ENCODE results near the gene ZFP57.
"Not testable (repeated sequence)": the region's sequence is repeated elsewhere in the genome, so short reads cannot be mapped to it uniquely, and the experiment has no call there.

The ZFP57 gene

GRCh38 chr6:29696147-29697125, 15.5 kb upstream of the ZFP57 start:
- no peak for DNase-seq

DNA sequence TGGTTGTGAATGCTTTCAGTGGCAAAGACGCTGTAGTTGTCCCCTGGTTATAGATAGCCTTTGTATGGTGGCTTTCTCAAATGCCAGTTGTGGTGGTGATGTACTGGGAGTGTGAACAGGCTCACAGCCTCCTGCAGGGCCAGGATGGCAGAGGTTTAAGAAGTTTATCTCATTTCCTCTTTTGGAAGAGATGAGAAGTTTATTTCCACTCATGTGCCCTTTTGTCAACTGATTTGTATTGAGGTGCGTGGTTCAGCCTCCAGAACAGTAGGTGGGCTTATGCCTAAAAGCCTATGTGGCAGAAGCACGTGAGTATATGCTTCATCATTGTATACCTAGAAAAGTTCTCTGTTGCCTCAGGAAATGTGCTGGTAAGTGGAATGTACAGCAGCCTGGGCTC, 13.7 kb upstream of the ZFP57 start:
- DNase-seq, result no peak

DNA sequence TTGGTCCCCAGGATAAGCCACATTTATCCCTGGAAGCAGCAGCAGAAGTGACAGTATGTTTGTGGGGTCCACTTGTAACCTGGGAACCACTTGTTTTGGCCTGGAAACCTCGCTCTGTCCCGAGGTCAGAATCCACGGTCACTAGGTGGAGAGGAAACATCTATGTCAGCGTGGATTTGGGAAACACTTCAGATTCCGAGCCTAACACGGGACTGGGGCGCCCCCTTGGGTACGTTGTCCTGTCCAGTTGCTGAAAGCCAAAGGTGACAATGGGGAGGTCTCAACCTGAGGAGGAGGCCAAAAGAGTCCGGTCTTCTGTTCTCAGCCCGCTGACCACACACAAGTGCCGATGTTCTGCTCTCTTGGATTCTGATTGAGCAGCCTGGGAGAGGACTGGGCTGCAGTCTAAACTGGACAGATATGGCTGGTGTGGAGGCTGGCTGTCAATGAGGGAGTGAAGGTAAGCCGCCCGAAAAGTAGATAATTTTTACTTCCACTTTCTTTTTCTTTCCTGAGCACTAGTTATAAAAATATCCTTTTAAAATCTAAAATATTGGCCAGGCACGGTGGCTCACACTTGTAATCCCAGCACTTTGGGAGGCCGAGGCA, 4.9 kb upstream of the ZFP57 start:
- DNase-seq, result no peak

DNA sequence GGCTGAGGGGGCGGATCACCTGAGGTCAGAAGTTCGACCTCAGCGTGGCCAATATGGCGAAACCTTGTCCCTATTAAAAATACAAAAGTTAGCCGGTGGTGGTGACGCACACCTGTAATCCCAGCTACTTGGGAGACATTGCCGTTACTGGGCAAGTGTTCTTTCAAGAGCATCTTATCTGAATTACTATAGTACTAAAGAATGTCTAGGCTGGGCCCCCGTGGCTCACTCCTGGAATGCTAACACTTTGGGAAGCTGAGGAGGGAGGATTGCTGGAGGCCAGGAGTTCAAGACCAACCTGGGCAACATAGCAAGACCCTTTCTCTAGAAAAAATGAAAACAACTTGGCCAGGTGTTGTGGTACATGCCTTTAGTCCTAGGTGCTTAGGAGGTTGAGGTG, 859 bp upstream of the ZFP57 start:
- no peak for DNase-seq

DNA sequence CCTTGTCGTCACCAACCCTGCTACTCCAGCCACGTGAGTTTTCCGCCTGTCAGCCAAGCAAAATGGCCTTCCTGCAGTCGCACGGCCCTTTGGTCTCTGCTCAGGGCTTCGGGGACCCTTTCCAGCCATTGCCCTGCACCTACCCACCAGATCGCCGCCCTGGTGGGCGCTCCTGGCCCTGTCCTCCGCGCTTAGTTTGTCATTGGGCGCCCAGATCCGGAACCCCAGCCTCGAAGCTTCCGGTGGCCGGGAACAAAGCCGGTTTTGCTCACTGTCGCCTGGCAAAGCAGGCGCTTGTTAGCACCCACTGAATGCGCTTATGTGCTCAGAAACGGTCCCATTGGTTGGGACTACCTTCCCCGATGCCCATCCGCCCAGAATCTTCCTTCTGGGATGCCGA, 536 bp downstream of the ZFP57 start:
- DNase-seq, result no peak

DNA sequence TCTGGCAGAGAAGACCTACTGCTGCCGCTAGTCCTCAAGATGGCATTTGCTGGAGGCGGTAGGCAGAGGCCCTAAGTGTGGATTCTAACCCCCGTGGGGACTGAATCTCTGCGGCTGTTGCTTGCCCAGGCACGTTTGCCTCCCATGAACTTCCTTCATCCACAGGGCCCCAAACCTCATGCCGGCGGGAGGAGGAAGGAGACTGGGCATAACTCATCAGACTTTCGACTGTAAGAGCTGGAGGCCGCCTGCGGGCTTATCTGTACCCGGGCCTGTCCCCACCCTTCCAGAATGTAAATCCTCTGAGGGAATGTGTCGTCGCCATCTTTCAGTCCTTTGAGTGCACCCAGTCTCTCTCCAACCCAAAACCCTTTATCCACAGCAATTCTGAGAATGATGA, 990 bp downstream of the ZFP57 start:
- DNase-seq, result no peak

DNA sequence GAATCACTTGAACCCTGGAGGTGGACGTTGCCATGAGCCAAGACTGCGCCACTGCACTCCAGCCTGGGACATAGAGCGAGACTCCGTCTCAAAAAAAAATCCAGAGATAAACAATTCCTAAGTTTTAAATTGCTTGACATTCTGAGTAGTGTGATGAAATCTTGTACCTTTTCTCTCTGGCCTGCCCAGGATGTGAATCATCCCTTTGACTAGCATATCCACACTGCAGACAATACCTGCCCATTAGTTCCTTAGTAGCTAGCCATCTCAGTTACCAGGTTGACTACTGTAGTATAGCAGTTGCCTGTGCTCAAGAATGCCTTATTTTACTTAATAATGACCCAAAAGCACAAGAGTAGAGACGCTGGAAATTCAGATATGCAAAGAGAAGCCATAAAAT, 2.8 kb downstream of the ZFP57 start:
- DNase-seq, result no peak

DNA sequence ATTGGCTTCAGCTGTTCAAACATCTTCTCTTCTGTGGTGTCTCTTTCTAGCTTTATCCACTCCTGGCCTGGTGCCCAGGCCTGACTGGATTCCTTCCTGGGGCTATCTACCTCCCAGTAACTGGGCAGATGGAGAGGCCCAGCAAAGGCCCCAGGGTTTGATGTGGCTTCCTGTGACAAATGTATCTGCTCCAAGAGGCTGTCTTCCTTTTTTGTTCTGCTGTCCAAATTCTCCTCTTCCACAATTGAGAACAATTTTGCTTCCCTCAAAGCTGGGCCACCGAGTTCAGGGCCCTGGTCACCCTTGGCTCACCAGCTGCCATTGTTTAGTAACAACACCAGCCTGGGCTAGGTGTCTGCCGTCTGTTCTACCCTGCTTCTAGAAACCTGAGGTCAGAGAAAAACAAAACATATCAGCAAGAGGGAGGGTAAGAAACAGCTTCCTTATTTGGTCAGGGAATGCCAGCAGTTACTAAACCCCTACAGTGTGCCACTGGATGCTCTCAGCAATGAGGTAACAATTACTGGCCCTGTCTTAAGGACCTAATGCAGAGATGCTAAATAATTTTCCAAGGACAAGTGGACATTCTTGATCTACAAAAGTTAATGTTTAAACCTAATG, 3.9 kb downstream of the ZFP57 start:
- DNase-seq, result no peak

DNA sequence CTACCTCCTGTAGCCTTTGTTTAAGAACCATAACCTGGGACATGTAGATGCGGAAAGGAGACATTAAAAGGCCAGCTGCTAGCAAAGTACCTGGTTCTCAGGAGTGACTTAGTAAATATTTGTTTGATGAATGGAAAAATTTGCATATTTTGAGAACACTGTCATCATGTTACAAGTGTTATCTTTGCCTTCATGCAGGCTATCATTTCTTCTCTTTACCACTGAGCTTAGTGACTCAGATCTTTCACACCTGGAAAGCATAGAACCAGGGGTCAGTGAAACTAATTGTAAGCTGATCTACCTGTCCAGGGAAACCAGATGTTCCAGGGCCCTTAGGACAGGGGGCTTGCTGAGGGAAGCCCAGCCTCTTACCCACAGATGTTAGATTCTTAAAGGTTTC, 5.4 kb downstream of the ZFP57 start:
- DNase-seq, result no peak

GRCh38 chr6:29674008-29674407, 6.9 kb downstream of the ZFP57 start:
- DNase-seq, result no peak

DNA sequence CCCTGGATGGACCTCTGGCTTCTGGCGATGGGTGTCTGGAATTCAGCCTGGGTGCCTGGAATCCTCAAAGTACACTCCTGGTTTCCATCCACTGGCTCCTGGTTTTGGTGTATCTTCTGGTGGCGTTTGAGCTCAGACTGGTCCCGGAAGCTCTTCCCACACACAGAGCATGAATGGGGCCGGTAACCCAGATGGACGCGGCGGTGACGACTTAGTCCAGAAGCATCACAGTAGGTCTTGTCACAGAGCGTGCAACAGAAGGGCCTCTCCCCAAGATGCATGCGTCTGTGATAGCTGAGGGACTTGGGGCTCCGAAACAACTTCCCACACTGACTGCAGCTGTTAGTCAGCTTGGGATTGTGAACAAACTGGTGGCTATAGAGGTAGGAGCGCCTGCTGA, 7.8 kb downstream of the ZFP57 start:
- DNase-seq, result no peak

DNA sequence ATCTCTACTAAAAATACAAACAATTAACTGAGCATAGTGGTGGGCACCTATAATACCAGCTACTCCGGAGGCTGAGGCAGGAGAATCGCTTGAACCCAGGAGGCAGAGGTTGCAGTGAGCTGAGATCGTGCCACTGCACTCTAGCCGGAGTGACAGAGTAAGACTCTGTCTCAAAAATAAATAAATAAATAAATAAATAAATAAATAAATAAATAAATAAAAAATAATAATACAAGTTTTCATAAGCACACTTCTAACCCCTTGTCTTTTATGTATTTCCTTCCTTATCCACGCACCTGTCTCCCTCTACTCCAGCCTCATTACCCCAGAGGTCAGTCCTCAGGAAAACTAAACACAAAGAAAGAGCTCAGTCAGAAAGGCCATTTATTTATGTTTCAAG, 8.8 kb downstream of the ZFP57 start:
- not testable (repeated sequence) for DNase-seq

- DNase-seq, result no peak
These were observed 9.9 kb downstream of the ZFP57 start for GRCh38 chr6:29671026-29671425.

DNA sequence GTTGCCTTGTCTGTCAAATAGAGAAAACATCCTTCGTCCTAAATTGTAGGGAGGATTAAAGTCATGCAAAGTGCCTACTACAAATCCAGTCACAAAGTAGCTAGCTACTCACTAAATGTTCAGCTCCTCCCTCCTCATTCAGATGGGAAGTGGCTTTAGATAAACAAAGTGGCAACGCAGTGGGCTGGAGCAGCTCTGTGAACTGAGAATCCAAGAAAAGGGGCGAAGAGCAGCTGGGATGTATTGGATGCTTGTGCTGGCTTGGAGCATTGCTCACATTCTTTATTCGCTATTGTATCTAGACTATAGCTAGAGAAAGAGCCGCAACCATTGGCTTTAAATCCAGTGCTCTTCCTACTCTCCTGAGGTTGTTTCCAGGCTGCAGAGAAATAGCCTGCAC, 13.8 kb downstream of the ZFP57 start:
- DNase-seq, result no peak

DNA sequence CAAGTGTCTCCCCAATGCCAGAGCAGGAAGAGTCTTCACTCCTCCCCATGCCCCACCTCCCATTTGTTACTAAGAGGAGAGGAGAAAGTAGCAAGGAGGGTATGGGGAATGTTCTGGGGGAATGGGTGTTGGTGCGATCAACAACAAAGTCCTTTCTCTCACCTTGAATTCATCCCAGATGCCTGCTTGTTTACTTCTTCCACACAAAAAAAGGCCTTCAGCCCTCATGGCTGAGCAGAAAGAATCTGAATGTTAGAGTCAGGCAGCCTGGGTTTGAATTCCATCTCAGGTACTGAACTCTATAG, 14.2 kb downstream of the ZFP57 start:
- no peak for DNase-seq

DNA sequence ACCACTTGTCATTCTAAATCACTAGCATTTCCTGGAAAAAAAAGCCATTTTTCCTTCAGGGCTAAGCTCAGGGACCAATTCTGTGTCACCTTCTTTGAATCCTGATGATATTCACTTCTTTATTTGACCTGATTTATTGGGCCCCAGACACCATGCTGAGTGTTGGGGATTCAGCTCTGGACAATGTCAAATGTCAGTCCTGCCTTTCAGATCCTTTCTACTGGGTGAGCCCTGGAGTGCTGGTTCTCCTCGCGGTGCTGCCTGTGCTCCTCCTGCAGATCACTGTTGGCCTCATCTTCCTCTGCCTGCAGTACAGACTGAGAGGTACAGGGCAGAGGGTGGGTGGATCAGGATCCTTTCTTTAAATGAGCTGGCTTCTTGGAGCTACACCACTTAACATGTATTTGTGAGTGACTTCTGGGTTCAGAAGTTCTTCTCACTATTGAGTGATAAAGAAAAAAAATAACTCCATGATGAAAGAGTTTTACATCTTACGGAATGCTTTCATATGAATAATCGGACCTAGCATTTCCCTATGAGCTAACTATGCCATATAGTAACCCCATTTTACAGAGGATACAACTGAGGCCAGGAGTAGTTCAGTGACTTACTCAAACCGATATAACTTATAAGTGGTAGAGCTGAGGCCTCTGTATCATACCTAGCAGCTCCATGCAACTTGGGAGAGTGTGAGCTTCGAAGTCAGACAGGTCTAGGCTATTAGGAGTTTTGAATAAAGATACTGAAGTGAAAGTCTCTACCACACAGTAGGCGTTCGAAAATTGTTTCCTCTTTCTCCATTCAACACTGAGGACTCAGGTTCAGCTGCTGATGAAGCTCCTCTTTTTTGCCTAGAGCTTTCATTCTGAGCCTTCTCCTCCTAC, 14.8 kb downstream of the ZFP57 start:
- DNase-seq, result no peak

GRCh38 chr6:29663300-29664042, 17.5 kb downstream of the ZFP57 start:
- no peak for DNase-seq

DNA sequence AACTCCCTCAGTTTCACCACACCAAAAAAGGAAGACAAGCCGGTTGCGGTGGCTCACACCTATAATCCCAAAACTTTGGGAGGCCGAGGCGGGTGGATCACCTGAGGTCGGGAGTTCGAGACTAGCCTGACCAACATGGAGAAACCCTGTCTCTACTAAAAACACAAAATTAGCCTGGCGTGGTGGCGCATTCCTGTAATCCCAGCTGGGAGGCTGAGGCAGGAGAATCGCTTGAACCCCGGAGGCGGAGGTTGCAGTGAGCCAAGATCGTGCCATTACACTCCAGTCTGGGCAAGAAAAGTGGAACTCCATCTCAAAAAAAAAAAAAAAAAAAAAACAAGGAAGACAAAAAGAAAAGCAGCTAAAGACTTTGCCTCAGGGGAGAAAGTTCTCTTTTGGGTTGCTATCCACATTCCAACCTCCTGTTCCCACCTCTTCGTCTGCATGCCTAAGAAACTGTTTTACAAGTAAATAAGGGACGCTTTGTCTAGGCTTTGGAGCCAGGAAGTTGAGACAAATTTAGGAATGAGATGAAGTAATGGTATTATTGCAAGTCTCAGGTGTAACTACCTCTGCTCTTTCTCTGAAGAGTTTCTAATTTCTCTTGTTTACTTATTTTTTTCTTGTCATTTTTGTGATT, 19.3 kb downstream of the ZFP57 start:
- not testable (repeated sequence) for DNase-seq

GRCh38 chr6:29661071-29661470, 19.9 kb downstream of the ZFP57 start:
- DNase-seq, result no peak

- no peak for DNase-seq
These were observed 24.2 kb downstream of the ZFP57 start, which contains the start of gene MOG for GRCh38 chr6:29656798-29657197. TSS of gene MOG (plus strand) at chr6:29657092. CDS start at chr6:29657210, 118 bp downstream.

GRCh38 chr6:29656157-29656556, 24.8 kb downstream of the ZFP57 start:
- DNase-seq, result no peak

DNA sequence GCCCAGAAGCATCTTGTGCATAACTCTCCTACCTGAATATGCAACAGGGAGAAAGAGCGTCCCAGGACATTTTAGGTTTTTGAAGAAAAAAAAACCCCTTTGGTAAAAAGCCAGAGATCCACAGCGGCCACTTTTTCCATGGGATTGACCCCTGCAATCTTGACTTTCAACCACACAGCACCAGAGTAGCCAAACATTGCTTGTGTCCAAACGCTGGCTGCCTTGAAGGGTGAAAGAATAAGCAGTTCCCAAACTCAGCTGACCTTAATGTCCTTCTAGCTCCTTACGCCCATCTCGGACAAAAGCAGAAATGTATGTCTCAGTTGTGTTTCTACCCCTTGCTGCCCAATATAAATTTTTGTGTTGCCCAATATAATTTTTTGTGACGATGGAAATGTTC, 25.3 kb downstream of the ZFP57 start:
- DNase-seq, result no peak

Data from T-helper 9 cell (primary cell).